ENCODE measurements around the gene AKAP1.

Gene AKAP1

GRCh38 chr17:57050306-57050705 is 34.7 kb upstream of the AKAP1 start:
- no peak for DNase-seq
- no peak overlapping the region for H3K27ac ChIP-seq
- no peak overlapping the region for H3K4me3 ChIP-seq
- TF ChIP-seq, protein P1, sequence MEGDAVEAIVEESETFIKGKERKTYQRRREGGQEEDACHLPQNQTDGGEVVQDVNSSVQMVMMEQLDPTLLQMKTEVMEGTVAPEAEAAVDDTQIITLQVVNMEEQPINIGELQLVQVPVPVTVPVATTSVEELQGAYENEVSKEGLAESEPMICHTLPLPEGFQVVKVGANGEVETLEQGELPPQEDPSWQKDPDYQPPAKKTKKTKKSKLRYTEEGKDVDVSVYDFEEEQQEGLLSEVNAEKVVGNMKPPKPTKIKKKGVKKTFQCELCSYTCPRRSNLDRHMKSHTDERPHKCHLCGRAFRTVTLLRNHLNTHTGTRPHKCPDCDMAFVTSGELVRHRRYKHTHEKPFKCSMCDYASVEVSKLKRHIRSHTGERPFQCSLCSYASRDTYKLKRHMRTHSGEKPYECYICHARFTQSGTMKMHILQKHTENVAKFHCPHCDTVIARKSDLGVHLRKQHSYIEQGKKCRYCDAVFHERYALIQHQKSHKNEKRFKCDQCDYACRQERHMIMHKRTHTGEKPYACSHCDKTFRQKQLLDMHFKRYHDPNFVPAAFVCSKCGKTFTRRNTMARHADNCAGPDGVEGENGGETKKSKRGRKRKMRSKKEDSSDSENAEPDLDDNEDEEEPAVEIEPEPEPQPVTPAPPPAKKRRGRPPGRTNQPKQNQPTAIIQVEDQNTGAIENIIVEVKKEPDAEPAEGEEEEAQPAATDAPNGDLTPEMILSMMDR (IDR thresholded peaks at IDR 0.05) = no peak
- no peaks in the 10 kb centered on the region for H3K9me3 ChIP-seq
- H3K4me1 ChIP-seq = peaks cover under 1 to 13% (median 11%) of the 10 kb centered on the region in 4 donors
- intact Hi-C loops (cut with DNase I; ENCODE audit: low total_unique reads) = no loop called here
- H3K27me3 ChIP-seq = no peaks in the 10 kb centered on the region
- no peaks in the 10 kb centered on the region for H3K36me3 ChIP-seq

DNA sequence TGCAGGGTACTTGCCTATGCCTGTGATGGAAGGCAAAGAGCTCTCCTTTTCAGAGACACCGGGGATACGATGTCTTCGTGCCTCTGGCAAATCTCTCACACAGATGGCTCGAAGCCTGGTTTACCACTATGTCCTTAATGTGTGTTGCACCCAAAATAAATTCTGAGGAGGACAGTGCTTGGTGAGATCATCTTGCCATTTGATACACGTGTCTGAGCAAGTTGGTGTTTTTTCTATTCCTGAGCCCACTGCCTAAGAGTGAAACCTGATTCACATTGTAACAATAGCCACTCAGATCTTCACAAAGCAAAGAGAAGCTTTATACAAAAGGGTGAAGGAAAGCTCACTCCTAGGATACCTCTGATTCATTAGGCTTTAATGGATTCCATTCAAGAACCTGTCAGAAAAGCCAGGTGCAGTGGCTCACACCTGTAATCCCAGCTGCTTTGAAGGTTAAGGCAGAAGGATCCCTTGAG is 33.1 kb upstream of the AKAP1 start:
- TF ChIP-seq, protein P1 (IDR thresholded peaks at IDR 0.05) = no peak
- no peaks in the 10 kb centered on the region for H3K27me3 ChIP-seq
- no peak overlapping the region for H3K27ac ChIP-seq
- H3K4me3 ChIP-seq = no peak overlapping the region
- no peaks in the 10 kb centered on the region for H3K9me3 ChIP-seq
- H3K36me3 ChIP-seq = no peaks in the 10 kb centered on the region
- peaks cover 0 to 7% (median 0%) of the 10 kb centered on the region in 4 donors for H3K4me1 ChIP-seq
- intact Hi-C loops (cut with DNase I; ENCODE audit: low total_unique reads) = no loop called here
- no peak for DNase-seq

GRCh38 chr17:57062865-57063264 is 22.2 kb upstream of the AKAP1 start:
- H3K4me3 ChIP-seq = no peak overlapping the region
- TF ChIP-seq, protein P1 (IDR thresholded peaks at IDR 0.05) = no peak
- no peak for DNase-seq
- H3K9me3 ChIP-seq = no peaks in the 10 kb centered on the region
- H3K4me1 ChIP-seq = no peaks in the 10 kb centered on the region
- no peak overlapping the region for H3K27ac ChIP-seq
- H3K27me3 ChIP-seq = no peaks in the 10 kb centered on the region
- intact Hi-C loops (cut with DNase I; ENCODE audit: low total_unique reads) = no loop called here
- H3K36me3 ChIP-seq = no peaks in the 10 kb centered on the region

- no peak for DNase-seq
- TF ChIP-seq, protein P1 (IDR thresholded peaks at IDR 0.05) = no peak
- Histone ChIP-seq H3K4me3 (no peak overlapping the region), H3K4me1 (peaks cover 0 to under 1% (median 0%) of the 10 kb centered on the region in 4 donors), H3K27me3 (no peaks in the 10 kb centered on the region), H3K36me3 (no peaks in the 10 kb centered on the region), H3K27ac (no peak overlapping the region), H3K9me3 (no peaks in the 10 kb centered on the region)
- intact Hi-C loops (cut with DNase I; ENCODE audit: low total_unique reads) = no loop called here
Observed at GRCh38 chr17:57067162-57067561, 17.9 kb upstream of the AKAP1 start.

DNA sequence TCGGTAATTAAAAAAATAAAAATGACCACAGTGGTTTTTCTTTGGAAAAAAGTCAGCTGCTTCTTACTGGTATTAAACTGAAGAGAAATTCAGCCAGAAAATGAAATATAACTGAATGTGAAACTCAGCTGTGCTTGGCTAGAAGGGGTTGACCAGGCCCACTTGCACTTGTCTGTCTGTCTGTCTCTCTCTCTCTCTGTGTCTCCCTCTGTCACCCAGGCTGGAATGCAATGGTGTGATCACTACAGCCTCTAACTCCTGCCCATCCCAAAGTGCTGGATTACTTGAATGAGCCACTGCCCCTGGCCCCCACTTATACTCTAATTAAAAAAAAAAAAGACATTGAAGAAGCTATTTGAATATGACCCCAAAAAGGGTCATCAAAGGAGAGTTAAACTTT is 17.3 kb upstream of the AKAP1 start:
- no peak overlapping the region for H3K27ac ChIP-seq
- H3K4me1 ChIP-seq = peaks cover 0 to 7% (median 0%) of the 10 kb centered on the region in 4 donors
- H3K9me3 ChIP-seq = no peaks in the 10 kb centered on the region
- TF ChIP-seq, protein P1 (IDR thresholded peaks at IDR 0.05) = no peak
- DNase-seq = no peak
- intact Hi-C loops (cut with DNase I; ENCODE audit: low total_unique reads) = no loop called here
- no peaks in the 10 kb centered on the region for H3K27me3 ChIP-seq
- no peak overlapping the region for H3K4me3 ChIP-seq
- no peaks in the 10 kb centered on the region for H3K36me3 ChIP-seq

DNA sequence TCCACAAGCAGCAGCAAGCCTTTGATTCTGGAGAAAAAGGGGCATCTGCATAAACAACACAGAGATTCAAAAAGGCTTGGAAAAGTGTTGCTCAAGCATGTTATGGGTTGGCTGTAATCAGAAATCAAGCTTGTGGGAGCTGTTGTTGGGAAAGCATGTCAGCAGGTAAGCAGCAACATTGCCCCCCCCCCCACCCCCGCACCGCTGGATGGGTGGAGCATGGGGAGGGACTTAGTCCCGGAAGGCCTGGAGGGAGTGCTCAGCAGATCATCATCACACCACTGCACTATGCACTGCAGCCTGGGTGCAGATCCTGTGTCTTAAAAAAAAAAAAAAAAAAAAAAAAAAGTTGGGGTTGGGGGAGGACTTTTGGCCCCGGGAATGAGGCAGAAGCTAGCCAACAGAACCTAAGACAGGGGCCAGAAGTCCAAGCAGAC is 16.8 kb upstream of the AKAP1 start:
- DNase-seq = no peak
- TF ChIP-seq, protein P1 (IDR thresholded peaks at IDR 0.05) = no peak
- Histone ChIP-seq H3K9me3 (no peaks in the 10 kb centered on the region), H3K27me3 (no peaks in the 10 kb centered on the region), H3K36me3 (no peaks in the 10 kb centered on the region), H3K4me1 (peaks cover 0 to 12% (median 0%) of the 10 kb centered on the region in 4 donors), H3K27ac (no peak overlapping the region), H3K4me3 (no peak overlapping the region)
- intact Hi-C loops (cut with DNase I; ENCODE audit: low total_unique reads) = no loop called here
